Measurements from ENCODE around the gene YIPF3.

DNA sequence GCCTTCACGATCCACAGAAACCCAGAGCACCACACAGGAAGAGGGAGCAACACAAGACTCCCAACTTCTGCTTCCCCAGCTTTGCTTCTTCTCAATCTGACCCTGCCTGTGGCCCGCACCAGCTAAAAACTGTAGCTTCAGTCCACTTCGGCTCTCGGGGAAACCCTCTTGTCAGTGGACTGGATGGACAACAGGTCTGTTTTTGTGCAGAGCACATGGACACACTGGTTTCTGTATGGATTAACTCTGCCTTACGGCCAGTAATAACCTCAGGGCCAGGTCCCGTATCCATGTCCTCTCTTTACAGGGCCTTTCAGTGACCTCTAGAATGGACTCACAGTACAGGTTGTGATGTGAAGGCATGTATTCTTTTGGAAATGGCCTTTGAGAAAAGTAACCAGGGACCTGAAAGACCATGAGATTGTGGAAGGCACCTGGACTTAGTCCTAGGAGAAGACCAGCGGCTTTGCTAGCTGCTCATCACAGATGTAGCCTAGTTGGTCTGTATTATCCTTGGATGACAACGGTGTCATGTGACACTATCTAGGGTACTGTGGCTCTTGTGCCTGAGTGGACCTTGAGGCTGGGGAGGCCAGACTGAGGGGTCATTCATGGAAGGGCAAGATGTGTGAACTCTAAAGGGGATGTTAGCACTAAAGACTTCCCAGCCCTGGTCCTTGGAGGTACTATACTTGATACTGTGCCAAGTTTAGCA is 6.0 kb upstream of the YIPF3 start:
- TF ChIP-seq CTCF (IDR thresholded peaks at IDR 0.05): no peak
- TF ChIP-seq EZH2 (IDR thresholded peaks at IDR 0.05): no peak

Measured in neural progenitor cell (in vitro differentiated cells).